GM12891 (cell line): Measurements from ENCODE around the gene RGS19.

Experiments used
- PAX5 ChIP-seq: IDR thresholded peaks from 2 replicates; pipeline ENCODE4 v1.6.1; 2011; ENCODE audit warnings: low read length, moderate library complexity, mild to moderate bottlenecking; ENCODE audit not compliant: insufficient read depth, severe bottlenecking
- POLR2A ChIP-seq: IDR thresholded peaks from 2 replicates; pipeline ENCODE4 v1.6.1; 2011; ENCODE audit warnings: low read depth, low read length, control low read depth
- POLR2AphosphoS5 ChIP-seq: IDR thresholded peaks from 2 replicates; pipeline ENCODE4 v1.6.1; 2011; ENCODE audit warnings: low read depth, low read length, control low read depth

- no peak for TF ChIP-seq POLR2A
- no peak for TF ChIP-seq PAX5
- no peak for TF ChIP-seq POLR2AphosphoS5
Measured at GRCh38 chr20:64107736-64108457, 28.6 kb upstream of the RGS19 start.
